D721Med (cell line): ENCODE measurements around the gene TMEM269.
"Not testable (repeated sequence)": the region's sequence is repeated elsewhere in the genome, so short reads cannot be mapped to it uniquely, and the experiment has no call there.

Source experiments
- DNase-seq: peaks from one replicate; pipeline ENCODE4 v3.0.0; 2011; ENCODE audit warnings: low spot score; ENCODE audit not compliant: insufficient read length
- FAIRE-seq: peaks from 2 replicates; lab custom pipeline; 2011; peaks lifted over from hg19 to GRCh38; lab: Jason Lieb, UNC
- CTCF ChIP-seq: IDR thresholded peaks from 2 replicates; pipeline ENCODE4 v1.5.1; 2012; ENCODE audit warnings: mild to moderate bottlenecking, control low read depth; ENCODE audit not compliant: insufficient read depth; ENCODE audit errors: missing control alignments

Gene TMEM269

GRCh38 chr1:42807056-42807668 is 22.4 kb downstream of the TMEM269 start:
- TF ChIP-seq CTCF, result no peak
- DNase-seq (no peak), FAIRE-seq (no peak)

- not testable (repeated sequence) for FAIRE-seq
These were observed 30.0 kb downstream of the TMEM269 start for GRCh38 chr1:42814815-42815214.

GRCh38 chr1:42815941-42816584 is 31.3 kb downstream of the TMEM269 start:
- no peak for FAIRE-seq
- TF ChIP-seq CTCF, result no peak

More at GRCh38 chr1:42814815-42815214, 30.0 kb downstream of the TMEM269 start:
- not testable (repeated sequence) for DNase-seq

GRCh38 chr1:42816585-42817439 is 32.0 kb downstream of the TMEM269 start, which contains the start of the genes ERMAP and SVBP:
Gene ERMAP, plus strand, starts transcription at chr1:42817122. Its CDS starts 13,327 bp downstream, at chr1:42830449.
Gene SVBP, minus strand, starts transcription at chr1:42817397. Its CDS starts 853 bp downstream, at chr1:42816544.
- FAIRE-seq (no peak), DNase-seq (peak; percentile 59)
- TF ChIP-seq CTCF, result no peak

More at GRCh38 chr1:42815941-42816584, 31.3 kb downstream of the TMEM269 start:
- DNase-seq, result no peak

GRCh38 chr1:42817440-42817767 is 32.6 kb downstream of the TMEM269 start:
- no peak for TF ChIP-seq CTCF
- no peak for DNase-seq
- FAIRE-seq, result no peak

GRCh38 chr1:42817976-42818375 is 33.2 kb downstream of the TMEM269 start:
- TF ChIP-seq CTCF, result no peak
- no peak for DNase-seq
- no peak for FAIRE-seq

GRCh38 chr1:42820813-42821212 is 36.0 kb downstream of the TMEM269 start:
- DNase-seq, result no peak
- TF ChIP-seq CTCF, result no peak
- FAIRE-seq, result no peak
